BLaER1 (cell line): ENCODE results near the gene RALGAPB.

ENCODE experiments used
- H3K27ac ChIP-seq: shearing (Covaris generic); formaldehyde crosslinking; 2 replicates; pipeline ENCODE4 v1.8.1; 2022
- H3K27me3 ChIP-seq: shearing (Covaris generic); formaldehyde crosslinking; 2 replicates; pipeline ENCODE4 v1.8.1; 2022
- H3K36me3 ChIP-seq: shearing (Covaris generic); formaldehyde crosslinking; 2 replicates; pipeline ENCODE4 v1.8.1; 2022
- H3K4me1 ChIP-seq: shearing (Covaris generic); formaldehyde crosslinking; 2 replicates; pipeline ENCODE4 v1.8.1; 2022
- H3K4me2 ChIP-seq: shearing (Covaris generic); formaldehyde crosslinking; 2 replicates; pipeline ENCODE4 v1.8.1; 2022
- H3K4me3 ChIP-seq: shearing (Covaris generic); formaldehyde crosslinking; 2 replicates; pipeline ENCODE4 v1.8.1; 2022
- H3K9ac ChIP-seq: shearing (Covaris generic); formaldehyde crosslinking; 2 replicates; pipeline ENCODE4 v1.8.1; 2022
- H3K9me3 ChIP-seq: shearing (Covaris generic); formaldehyde crosslinking; 2 replicates; pipeline ENCODE4 v1.8.1; 2022
- H4K20me1 ChIP-seq: shearing (Covaris generic); formaldehyde crosslinking; 2 replicates; pipeline ENCODE4 v1.8.1; 2022
- Cebpa-rat ChIP-seq: shearing (Covaris generic); IDR thresholded peaks from 2 replicates; pipeline ENCODE4 v1.8.1; 2022

Gene RALGAPB

GRCh38 chr20:38579921-38580320 lies 107.3 kb downstream of the RALGAPB start:
- TF ChIP-seq Cebpa-rat, result no peak
- H3K27me3 ChIP-seq, result no peaks in the 10 kb centered on the region
- peaks cover 25% of the 10 kb centered on the region for H3K36me3 ChIP-seq
- H3K9ac ChIP-seq, result no peak overlapping the region
- H4K20me1 ChIP-seq, result no peaks in the 10 kb centered on the region
- H3K27ac ChIP-seq, result no peak overlapping the region
- H3K4me3 ChIP-seq, result no peak overlapping the region
- no peak overlapping the region for H3K4me2 ChIP-seq
- H3K9me3 ChIP-seq, result no peaks in the 10 kb centered on the region
- H3K4me1 ChIP-seq, result peaks cover 38% of the 10 kb centered on the region

GRCh38 chr20:38581013-38581412 lies 108.4 kb downstream of the RALGAPB start, which contains the start of gene ADIG:
Gene ADIG (plus strand): TSS chr20:38581197. CDS start chr20:38581251, 54 bp downstream.
- H3K4me3 ChIP-seq, result no peak within 1 kb of the TSS
- no peaks in the 10 kb centered on the region for H3K27me3 ChIP-seq
- H3K27ac ChIP-seq, result peak within 1 kb of the TSS; percentile 52
- peaks cover 38% of the 10 kb centered on the region for H3K4me1 ChIP-seq
- no peak for TF ChIP-seq Cebpa-rat
- no peaks in the 10 kb centered on the region for H4K20me1 ChIP-seq
- H3K9me3 ChIP-seq, result no peaks in the 10 kb centered on the region
- peaks cover 14% of the 10 kb centered on the region for H3K36me3 ChIP-seq
- H3K4me2 ChIP-seq, result peak within 1 kb of the TSS; percentile 58
- peak within 1 kb of the TSS; percentile 2; the same call in 1 of the 2 replicates for H3K9ac ChIP-seq

GRCh38 chr20:38581830-38582358 lies 109.3 kb downstream of the RALGAPB start:
- Histone ChIP-seq H3K4me3 (no peak overlapping the region), H3K9me3 (no peaks in the 10 kb centered on the region), H3K27ac (peak overlapping the region; percentile 35; the same call in 1 of the 2 replicates), H3K4me1 (peaks cover 38% of the 10 kb centered on the region), H4K20me1 (no peaks in the 10 kb centered on the region), H3K36me3 (peaks cover 8% of the 10 kb centered on the region; the same call in 1 of the 2 replicates), H3K4me2 (peak overlapping the region; percentile 58), H3K9ac (no peak overlapping the region), H3K27me3 (no peaks in the 10 kb centered on the region)
- no peak for TF ChIP-seq Cebpa-rat

- H3K27me3 ChIP-seq, result no peaks in the 10 kb centered on the region
- H3K4me1 ChIP-seq, result peaks cover 38% of the 10 kb centered on the region
- no peak overlapping the region for H3K27ac ChIP-seq
- H3K9me3 ChIP-seq, result no peaks in the 10 kb centered on the region
- H3K4me2 ChIP-seq, result peak overlapping the region; percentile 58
- H3K4me3 ChIP-seq, result no peak overlapping the region
- TF ChIP-seq Cebpa-rat, result no peak
- H3K36me3 ChIP-seq, result no peaks in the 10 kb centered on the region
- no peaks in the 10 kb centered on the region for H4K20me1 ChIP-seq
- no peak overlapping the region for H3K9ac ChIP-seq
Observed at GRCh38 chr20:38583306-38583705, 110.7 kb downstream of the RALGAPB start.

GRCh38 chr20:38584099-38584763 lies 111.6 kb downstream of the RALGAPB start:
- H3K4me2 ChIP-seq, result no peak overlapping the region
- no peaks in the 10 kb centered on the region for H3K27me3 ChIP-seq
- no peaks in the 10 kb centered on the region for H4K20me1 ChIP-seq
- TF ChIP-seq Cebpa-rat, result no peak
- H3K4me3 ChIP-seq, result no peak overlapping the region
- H3K4me1 ChIP-seq, result peaks cover 38% of the 10 kb centered on the region
- no peak overlapping the region for H3K9ac ChIP-seq
- no peaks in the 10 kb centered on the region for H3K36me3 ChIP-seq
- no peak overlapping the region for H3K27ac ChIP-seq
- H3K9me3 ChIP-seq, result no peaks in the 10 kb centered on the region

- H3K4me3 ChIP-seq, result no peak overlapping the region
- H3K9me3 ChIP-seq, result no peaks in the 10 kb centered on the region
- no peak for TF ChIP-seq Cebpa-rat
- H3K27me3 ChIP-seq, result no peaks in the 10 kb centered on the region
- H3K9ac ChIP-seq, result no peak overlapping the region
- H3K27ac ChIP-seq, result no peak overlapping the region
- no peak overlapping the region for H3K4me2 ChIP-seq
- no peaks in the 10 kb centered on the region for H3K36me3 ChIP-seq
- H3K4me1 ChIP-seq, result peaks cover 34% of the 10 kb centered on the region
- no peaks in the 10 kb centered on the region for H4K20me1 ChIP-seq
Observed at GRCh38 chr20:38585404-38586180, 112.9 kb downstream of the RALGAPB start.

GRCh38 chr20:38586181-38586525 lies 113.5 kb downstream of the RALGAPB start:
- Histone ChIP-seq H3K4me1 (peaks cover 34% of the 10 kb centered on the region), H3K27ac (no peak overlapping the region), H3K36me3 (no peaks in the 10 kb centered on the region), H3K9ac (no peak overlapping the region), H3K27me3 (no peaks in the 10 kb centered on the region), H3K9me3 (no peaks in the 10 kb centered on the region), H3K4me3 (no peak overlapping the region), H4K20me1 (no peaks in the 10 kb centered on the region), H3K4me2 (no peak overlapping the region)
- no peak for TF ChIP-seq Cebpa-rat

- H3K36me3 ChIP-seq, result no peaks in the 10 kb centered on the region
- H3K4me2 ChIP-seq, result no peak overlapping the region
- TF ChIP-seq Cebpa-rat, result no peak
- no peak overlapping the region for H3K27ac ChIP-seq
- H3K27me3 ChIP-seq, result no peaks in the 10 kb centered on the region
- H3K4me1 ChIP-seq, result peaks cover 16% of the 10 kb centered on the region
- no peak overlapping the region for H3K4me3 ChIP-seq
- H4K20me1 ChIP-seq, result no peaks in the 10 kb centered on the region
- H3K9me3 ChIP-seq, result no peaks in the 10 kb centered on the region
- no peak overlapping the region for H3K9ac ChIP-seq
Observed at GRCh38 chr20:38588303-38588702, 115.7 kb downstream of the RALGAPB start.

GRCh38 chr20:38589351-38589750 lies 116.7 kb downstream of the RALGAPB start:
- Histone ChIP-seq H3K9me3 (no peaks in the 10 kb centered on the region), H3K27me3 (no peaks in the 10 kb centered on the region), H3K4me2 (no peak overlapping the region), H4K20me1 (no peaks in the 10 kb centered on the region), H3K4me1 (peaks cover 12% of the 10 kb centered on the region), H3K4me3 (no peak overlapping the region), H3K9ac (no peak overlapping the region), H3K36me3 (no peaks in the 10 kb centered on the region), H3K27ac (no peak overlapping the region)
- TF ChIP-seq Cebpa-rat, result no peak
